ENCODE results near the gene OXCT1. TPM values are rescaled to one million over a fixed set of nuclear protein-coding genes. Genes with fewer than 3 reads are reported as not detected.

OXCT1 gene
- total and polyA plus RNA-seq, 2 of the 4 experiments (the other 2 are of a cell fraction), result 14.2 to 16.3 TPM

- no peak overlapping the region for H2AFZ ChIP-seq (replicated peaks; ENCODE audit: low read length, poor library complexity)
- peak overlapping the region; percentile 37; the same call in 1 of the 2 replicates for H3K27ac ChIP-seq (ENCODE audit: insufficient read depth, low read length)
- H2AK9ac ChIP-seq (replicated peaks; ENCODE audit: low read depth, low read length, poor library complexity), result no peak overlapping the region
- no TSS peak for BruUV-seq (replicated peaks)
- ATAC-seq (ENCODE audit: low read depth), result no peak
- no peak overlapping the region; the same call in 1 of the 2 replicates for H3K56ac ChIP-seq (ENCODE audit: extremely low read depth, insufficient read depth, low read length)
- peak overlapping the region; percentile 35 for H2AK5ac ChIP-seq (ENCODE audit: low read depth, low read length)
- no peaks in the 10 kb centered on the region for H3K27me3 ChIP-seq (ENCODE audit: control insufficient read depth, insufficient read depth, low read length)
- no peak overlapping the region for H4K5ac ChIP-seq (ENCODE audit: low read depth, low read length)
- H4K8ac ChIP-seq (ENCODE audit: low read depth in 2 of 2, low read length in 2 of 2), result peak overlapping the region in 1 of 2 experiments; percentile 24; a peak in 1 of 4 replicates
- TF ChIP-seq, protein P1, sequence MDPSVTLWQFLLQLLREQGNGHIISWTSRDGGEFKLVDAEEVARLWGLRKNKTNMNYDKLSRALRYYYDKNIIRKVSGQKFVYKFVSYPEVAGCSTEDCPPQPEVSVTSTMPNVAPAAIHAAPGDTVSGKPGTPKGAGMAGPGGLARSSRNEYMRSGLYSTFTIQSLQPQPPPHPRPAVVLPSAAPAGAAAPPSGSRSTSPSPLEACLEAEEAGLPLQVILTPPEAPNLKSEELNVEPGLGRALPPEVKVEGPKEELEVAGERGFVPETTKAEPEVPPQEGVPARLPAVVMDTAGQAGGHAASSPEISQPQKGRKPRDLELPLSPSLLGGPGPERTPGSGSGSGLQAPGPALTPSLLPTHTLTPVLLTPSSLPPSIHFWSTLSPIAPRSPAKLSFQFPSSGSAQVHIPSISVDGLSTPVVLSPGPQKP (IDR thresholded peaks at IDR 0.05; ENCODE audit: borderline replicate concordance, low read depth, low read length), result no peak
- TF ChIP-seq BHLHE40 (IDR thresholded peaks at IDR 0.05; ENCODE audit: low read depth, low read length) (no peak), CHD1 (IDR thresholded peaks at IDR 0.05; ENCODE audit: low read depth, low read length) (no peak), USF2 (IDR thresholded peaks at IDR 0.05; ENCODE audit: low read depth, low read length) (no peak), CEBPB (IDR thresholded peaks at IDR 0.05; ENCODE audit: low read depth, low read length) (no peak), FOS (IDR thresholded peaks at IDR 0.05; ENCODE audit: low read depth, low read length) (no peak), MXI1 (IDR thresholded peaks at IDR 0.05; ENCODE audit: borderline replicate concordance, low read depth, low read length) (no peak), SMC3 (IDR thresholded peaks at IDR 0.05; ENCODE audit: low read depth, low read length) (no peak), POLR2A (IDR thresholded peaks at IDR 0.05; ENCODE audit: low read depth, low read length) (no peak), NFE2L2 (IDR thresholded peaks at IDR 0.05; ENCODE audit: low read depth, low read length) (no peak), RAD21 (IDR thresholded peaks at IDR 0.05; ENCODE audit: low read length) (no peak), MAFK (IDR thresholded peaks at IDR 0.05; ENCODE audit: low read depth, low read length) (no peak)
- H4K91ac ChIP-seq (ENCODE audit: insufficient read depth, low read depth, low read length), result peak overlapping the region; percentile 39; the same call in 1 of the 2 replicates
- ChIA-PET POLR2A (ENCODE audit: unreplicated experiment) (no interaction called here), CTCF (interaction anchor here (0.5 to 0.7 kb wide), 2 partner anchors 19 to 41 kb away, joined by 3 to 4 read pairs; no protein-coding TSS in a partner anchor)
- H2BK15ac ChIP-seq (ENCODE audit: low read depth, low read length), result 0 out of 3 replicates have a peak overlapping the region, but pooled peaks have one; percentile 42
- in situ Hi-C loops (cut with MboI; ENCODE audit: low sequenced_read_pairs), result no loop called here
- H2BK20ac ChIP-seq (ENCODE audit: low read depth, low read length), result peak overlapping the region; percentile 69; the same call in 1 of the 2 replicates
- no peaks in the 10 kb centered on the region for H4K20me1 ChIP-seq (ENCODE audit: insufficient read depth, low read length)
- H2BK5ac ChIP-seq (ENCODE audit: low read depth, low read length, poor library complexity, severe bottlenecking), result peak overlapping the region; percentile 39
- H3K4me2 ChIP-seq (ENCODE audit: low read depth, low read length), result no peak overlapping the region
- H3K9ac ChIP-seq (ENCODE audit: low read depth, low read length), result no peak overlapping the region
- no peak for DNase-seq
- 0 out of 2 replicates have a peak overlapping the region, but pooled peaks have one; percentile 71 for H3K14ac ChIP-seq (replicated peaks; ENCODE audit: low read depth, low read length)
- H3K18ac ChIP-seq (ENCODE audit: low read depth, low read length), result peak overlapping the region; percentile 20; the same call in 1 of the 2 replicates
- dilution Hi-C loops (cut with HindIII; ENCODE audit: low sequenced_read_pairs, unreplicated experiment), result no loop called here
- H3K4me3 ChIP-seq (ENCODE audit: insufficient read depth, low read depth, low read length), result no peak overlapping the region
- peaks cover 17% of the 10 kb centered on the region for H3K4me1 ChIP-seq (ENCODE audit: control insufficient read depth, insufficient read depth, low read length)
- intact Hi-C loops (cut with micrococcal nuclease), result no loop called here
- no peaks in the 10 kb centered on the region for H3K9me3 ChIP-seq (ENCODE audit: control insufficient read depth, insufficient read depth, low read length)
- H2BK120ac ChIP-seq (ENCODE audit: low read depth, low read length), result peak overlapping the region; percentile 76; the same call in 1 of the 2 replicates
- 0 out of 2 replicates have a peak overlapping the region, but pooled peaks have one; percentile 28 for H3K23ac ChIP-seq (ENCODE audit: low read depth, low read length)
- 0 out of 2 replicates have a peak, but pooled peaks cover 7% of the 10 kb centered on the region for H3K9me1 ChIP-seq (ENCODE audit: insufficient read depth, low read length)
- H3K36me3 ChIP-seq (ENCODE audit: control insufficient read depth, insufficient read depth, low read length), result peaks cover 3% of the 10 kb centered on the region; the same call in 1 of the 2 replicates
- H3K4ac ChIP-seq (ENCODE audit: low read depth, low read length), result peak overlapping the region; percentile 80
- H3K79me1 ChIP-seq (ENCODE audit: low read depth in 1 of 2, low read length in 2 of 2), result peaks cover 0 to 12% of the 10 kb centered on the region in 2 experiments; a peak in 2 of 4 replicates
Observed at GRCh38 chr5:41796061-41796460, 74.2 kb downstream of the OXCT1 start.
